B cell (primary cell): ENCODE data around the gene RNF130. TPM values are rescaled to one million over a fixed set of nuclear protein-coding genes. Genes with fewer than 3 reads are reported as not detected.

Experiments used
- ATAC-seq: fragments of 200-7000 bp; cut with Tn5 transposase; one replicate; pipeline ENCODE4 v1.10.0; 2021; ENCODE audit warnings: low read depth, mild to moderate bottlenecking, moderate number of reproducible peaks, moderate library complexity
- CTCF ChIA-PET: fragments of 350-600 bp; sonication (Branson Sonifier 250); formaldehyde crosslinking; loops from one replicate; lab custom pipeline; 2021; ENCODE audit warnings: antibody characterized with exemption, inconsistent platforms; lab: Charles Lee
- POLR2A ChIA-PET: fragments of 350-600 bp; sonication (Branson Sonifier 250); formaldehyde crosslinking; loops from one replicate; lab custom pipeline; 2021; ENCODE audit warnings: antibody characterized with exemption; lab: Charles Lee
- DNase-seq: peaks from one replicate; pipeline ENCODE4 v3.0.0; 2013
- H2AFZ ChIP-seq: 2 replicates; pipeline ENCODE4 v1.6.1; 2012; ENCODE audit warnings: mild to moderate bottlenecking, low read depth, low read length; ENCODE audit not compliant: insufficient read depth, poor library complexity, severe bottlenecking
- H3K27ac ChIP-seq, 2 donors: 1 replicate in 1 of 2; 2 replicates in 1 of 2; pipeline ENCODE4 v1.5.1; 2012 to 2013; ENCODE audit warnings: low read length in 2 of 2, mild to moderate bottlenecking in 2 of 2, moderate library complexity in 1 of 2
- H3K27me3 ChIP-seq, 4 experiments: fragments of 200-600 bp in 1 of 4; sonication (generic) in 1 of 4; replicated peaks in 1 of 4; 1 replicate in 2 of 4; 2 replicates in 2 of 4; pipeline versions ENCODE4 v1.6.1 to v1.7.0; 2013 to 2016; ENCODE audit warnings: low read length in 3 of 4, mild to moderate bottlenecking in 2 of 4, mixed read lengths in 1 of 4, moderate library complexity in 1 of 4; ENCODE audit not compliant: insufficient read depth in 4 of 4, control insufficient read depth in 3 of 4; ENCODE audit errors: control extremely low read depth in 1 of 4
- H3K36me3 ChIP-seq, 2 experiments: replicated peaks in 1 of 2; 1 replicate in 1 of 2; 2 replicates in 1 of 2; pipeline versions ENCODE4 v1.6.1 to v1.7.1; 2013; ENCODE audit warnings: low read length in 1 of 2; ENCODE audit not compliant: insufficient read depth in 2 of 2, control insufficient read depth in 1 of 2; ENCODE audit errors: control extremely low read depth in 1 of 2, extremely low read depth in 1 of 2
- H3K4me1 ChIP-seq, 2 donors: fragments of 200-600 bp in 1 of 2; sonication (generic) in 1 of 2; 1 replicate in 1 of 2; 2 replicates in 1 of 2; pipeline versions ENCODE4 v1.5.1 to v1.6.1; 2013 to 2017; ENCODE audit warnings: low read length in 2 of 2; ENCODE audit not compliant: control insufficient read depth in 2 of 2, insufficient read depth in 2 of 2
- H3K4me2 ChIP-seq: replicated peaks from 2 replicates; pipeline ENCODE3; 2012; ENCODE audit warnings: mild to moderate bottlenecking, low read depth, low read length; ENCODE audit not compliant: poor library complexity, severe bottlenecking
- H3K4me3 ChIP-seq, 5 experiments: fragments of 200-600 bp in 1 of 5; sonication (generic) in 1 of 5; 1 replicate in 3 of 5; 2 replicates in 2 of 5; pipeline versions ENCODE4 v1.5.1 to v1.7.0; 2011 to 2016; ENCODE audit warnings: low read length in 4 of 5, mild to moderate bottlenecking in 4 of 5, low read depth in 2 of 5, control low read depth in 1 of 5, moderate library complexity in 1 of 5; ENCODE audit not compliant: insufficient read depth in 1 of 5; ENCODE audit errors: control extremely low read depth in 1 of 5, extremely low read depth in 1 of 5
- H3K79me2 ChIP-seq: fragments of 200-600 bp; sonication (generic); one replicate; pipeline ENCODE4 v1.6.0; 2016; ENCODE audit warnings: low read length; ENCODE audit not compliant: control insufficient read depth, insufficient read depth
- H3K9ac ChIP-seq: fragments of 200-600 bp; sonication (generic); 2 replicates; pipeline ENCODE4 v1.6.1; 2017; ENCODE audit warnings: mild to moderate bottlenecking, low read length, moderate library complexity
- H3K9me3 ChIP-seq, 3 donors: one replicate each; pipeline versions ENCODE4 v1.6.1 to v1.7.1; 2013; ENCODE audit warnings: low read length in 2 of 3; ENCODE audit not compliant: control insufficient read depth in 2 of 3, insufficient read depth in 1 of 3; ENCODE audit errors: control extremely low read depth in 1 of 3
- H4K20me1 ChIP-seq: 2 replicates; pipeline ENCODE4 v1.6.0; 2012; ENCODE audit warnings: mild to moderate bottlenecking, low read length; ENCODE audit not compliant: insufficient read depth, control insufficient read depth, poor library complexity, severe bottlenecking
- H3K27ac Mint-ChIP-seq: one replicate; pipeline ENCODE4 v1.8.0; 2021; ENCODE audit warnings: mixed read lengths
- H3K27me3 Mint-ChIP-seq: one replicate; pipeline ENCODE4 v1.8.0; 2021; ENCODE audit warnings: mixed read lengths
- H3K4me1 Mint-ChIP-seq: one replicate; pipeline ENCODE4 v1.8.0; 2021; ENCODE audit warnings: mixed read lengths
- H3K4me3 Mint-ChIP-seq: one replicate; pipeline ENCODE4 v1.8.0; 2021; ENCODE audit warnings: mixed read lengths
- H3K9me3 Mint-ChIP-seq: one replicate; pipeline ENCODE4 v1.8.0; 2022; ENCODE audit warnings: mixed read lengths; ENCODE audit not compliant: insufficient read depth
- EZH2 ChIP-seq: IDR thresholded peaks from 2 replicates; pipeline ENCODE4 v1.6.1; 2012; ENCODE audit warnings: borderline replicate concordance, low read depth, mild to moderate bottlenecking, moderate library complexity, low read length; ENCODE audit not compliant: insufficient read depth, poor library complexity, severe bottlenecking
- WGBS: methylation state at CpG from one replicate; pipeline ENCODE4 v1.1.5; 2013; ENCODE audit warnings: missing lambda C conversion rate; ENCODE audit not compliant: insufficient coverage; 5-methylcytosine and 5-hydroxymethylcytosine counted together
- intact Hi-C: fragments of 100-400 bp; cut with micrococcal nuclease; formaldehyde crosslinking; loops from one replicate; pipeline ENCODE4 v1.10.0; 2022
- polyA plus RNA-seq: library from polyadenylated mRNA; depleted of rRNA; stranded (reverse); fragments of >200 nt; gene quantifications from 2 replicates; pipeline ENCODE4 v1.2.3, GENCODE V29; 2012
- total RNA-seq, 2 donors: library from RNA; stranded (reverse); fragments of 120-200 nt in 1 of 2; gene quantifications; 1 replicate in 1 of 2; 2 replicates in 1 of 2; pipeline versions ENCODE4 v1.2.3 to v1.2.4, GENCODE V29; 2013 to 2022
- TF ChIP-seq, protein P1 (sequence below): fragments of 200-600 bp; IDR thresholded peaks from one replicate; pipeline ENCODE4 v1.8.0; 2022; ENCODE audit warnings: antibody characterized with exemption, mild to moderate bottlenecking

RNF130 gene
- total and polyA plus RNA-seq, 2 donors (not counting 1 experiment from before 2014, with no cell fraction given) = 18.1 to 25.8 TPM

DNA sequence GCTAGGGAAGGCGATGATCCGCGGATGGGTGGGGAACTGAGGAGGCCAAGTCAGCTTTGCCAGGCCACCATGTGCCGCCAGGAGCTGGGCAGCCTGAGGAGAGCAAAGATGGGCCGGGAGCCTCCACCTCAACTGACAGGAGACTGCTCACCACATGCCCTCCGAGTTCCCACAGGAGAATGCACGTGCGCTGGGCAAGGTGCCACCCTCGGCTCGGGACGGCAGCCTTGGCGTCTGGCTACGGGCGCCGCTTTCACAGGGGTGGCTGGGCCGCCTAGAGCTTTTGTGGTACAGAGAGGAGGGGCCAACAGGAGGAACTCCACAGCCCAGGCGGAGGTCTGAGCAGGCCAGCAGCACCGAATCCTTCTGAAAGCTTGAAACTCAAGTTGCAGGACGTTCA lies 158.6 kb downstream of the RNF130 start:
- Mint-ChIP-seq H3K27me3 (peaks cover 5% of the 10 kb centered on the region), H3K4me3 (no peak overlapping the region), H3K27ac (no peak overlapping the region), H3K9me3 (no peaks in the 10 kb centered on the region), H3K4me1 (peaks cover 20% of the 10 kb centered on the region)
- ChIA-PET POLR2A (no interaction called here), CTCF (interaction anchor here (1.5 to 3.8 kb wide), 2 partner anchors 59 to 62 kb away, joined by 6 to 17 read pairs; no protein-coding TSS in a partner anchor)
- no peak overlapping the region for H2AFZ ChIP-seq
- DNase-seq (no peak), ATAC-seq (no peak)
- peaks cover 11 to 29% of the 10 kb centered on the region in 2 donors for H3K4me1 ChIP-seq
- no peaks in the 10 kb centered on the region for H3K36me3 ChIP-seq
- H3K27me3 ChIP-seq = no peaks in the 10 kb centered on the region
- 85% methylated on average over 13 of the region's 19 CpGs for WGBS
- H3K4me2 ChIP-seq = no peak overlapping the region
- peaks cover 19% of the 10 kb centered on the region for H3K79me2 ChIP-seq
- TF ChIP-seq, protein P1, sequence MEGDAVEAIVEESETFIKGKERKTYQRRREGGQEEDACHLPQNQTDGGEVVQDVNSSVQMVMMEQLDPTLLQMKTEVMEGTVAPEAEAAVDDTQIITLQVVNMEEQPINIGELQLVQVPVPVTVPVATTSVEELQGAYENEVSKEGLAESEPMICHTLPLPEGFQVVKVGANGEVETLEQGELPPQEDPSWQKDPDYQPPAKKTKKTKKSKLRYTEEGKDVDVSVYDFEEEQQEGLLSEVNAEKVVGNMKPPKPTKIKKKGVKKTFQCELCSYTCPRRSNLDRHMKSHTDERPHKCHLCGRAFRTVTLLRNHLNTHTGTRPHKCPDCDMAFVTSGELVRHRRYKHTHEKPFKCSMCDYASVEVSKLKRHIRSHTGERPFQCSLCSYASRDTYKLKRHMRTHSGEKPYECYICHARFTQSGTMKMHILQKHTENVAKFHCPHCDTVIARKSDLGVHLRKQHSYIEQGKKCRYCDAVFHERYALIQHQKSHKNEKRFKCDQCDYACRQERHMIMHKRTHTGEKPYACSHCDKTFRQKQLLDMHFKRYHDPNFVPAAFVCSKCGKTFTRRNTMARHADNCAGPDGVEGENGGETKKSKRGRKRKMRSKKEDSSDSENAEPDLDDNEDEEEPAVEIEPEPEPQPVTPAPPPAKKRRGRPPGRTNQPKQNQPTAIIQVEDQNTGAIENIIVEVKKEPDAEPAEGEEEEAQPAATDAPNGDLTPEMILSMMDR = no peak
- no peak for TF ChIP-seq EZH2
- no peak overlapping the region for H3K9ac ChIP-seq
- no peak overlapping the region for H3K4me3 ChIP-seq
- H3K27ac ChIP-seq = no peak overlapping the region
- no peaks in the 10 kb centered on the region for H4K20me1 ChIP-seq
- H3K9me3 ChIP-seq = peaks cover 0 to 7% (median 0%) of the 10 kb centered on the region in 3 donors
- intact Hi-C loops = no loop called here

DNA sequence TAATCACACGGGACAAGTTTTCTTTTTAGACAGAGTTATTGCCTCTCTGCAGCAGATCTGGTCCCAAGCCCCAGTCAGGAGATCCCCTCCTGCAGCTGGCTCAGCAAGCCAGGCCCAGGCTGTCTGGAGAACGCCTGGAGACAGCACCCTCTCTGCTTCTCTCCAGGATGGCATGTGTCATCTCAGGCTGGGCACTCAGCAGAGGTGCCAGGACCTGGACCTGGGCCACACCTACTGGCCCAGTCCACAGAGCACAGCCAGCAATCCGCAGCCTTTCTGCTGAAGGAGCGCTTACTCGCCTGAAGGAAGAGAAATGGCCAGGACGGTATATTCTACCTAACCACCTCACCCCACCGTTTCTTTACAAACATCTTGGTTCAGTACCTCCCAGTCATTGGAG lies 159.2 kb downstream of the RNF130 start:
- H3K9me3 Mint-ChIP-seq = no peaks in the 10 kb centered on the region
- Histone ChIP-seq H4K20me1 (no peaks in the 10 kb centered on the region), H3K27me3 (no peaks in the 10 kb centered on the region), H3K4me2 (no peak overlapping the region), H2AFZ (no peak overlapping the region), H3K4me1 (peaks cover 11 to 27% of the 10 kb centered on the region in 2 donors), H3K27ac (no peak overlapping the region), H3K9ac (no peak overlapping the region), H3K79me2 (peaks cover 20% of the 10 kb centered on the region), H3K36me3 (no peaks in the 10 kb centered on the region), H3K4me3 (no peak overlapping the region), H3K9me3 (peaks cover 0 to 7% (median 0%) of the 10 kb centered on the region in 3 donors)
- H3K27ac Mint-ChIP-seq = no peak overlapping the region
- peaks cover 19% of the 10 kb centered on the region for H3K4me1 Mint-ChIP-seq
- no peak overlapping the region for H3K4me3 Mint-ChIP-seq
- DNase-seq = no peak
- ATAC-seq = no peak
- ChIA-PET CTCF (interaction anchor here (1.0 to 3.8 kb wide), 2 partner anchors 63 to 111 kb away, joined by 3 to 17 read pairs; no protein-coding TSS in a partner anchor), POLR2A (no interaction called here)
- intact Hi-C loops = no loop called here
- TF ChIP-seq, protein P1 = no peak
- no peak for TF ChIP-seq EZH2
- WGBS = 69% methylated on average over 2 of the region's 7 CpGs
- peaks cover 5% of the 10 kb centered on the region for H3K27me3 Mint-ChIP-seq
